Right lobe of liver (tissue), 4 donors: ENCODE measurements around the gene ABCB6.

Source experiments
- CTCF ChIP-seq, 4 donors: fragments of 200-600 bp in 3 of 4; fragments of 450-650 bp in 1 of 4; IDR thresholded peaks; one replicate each; pipeline versions ENCODE4 v1.5.1 to v1.8.0; 2016 to 2022; ENCODE audit warnings: antibody characterized with exemption in 4 of 4, mild to moderate bottlenecking in 2 of 4
- POLR2A ChIP-seq: fragments of 450-650 bp; IDR thresholded peaks from one replicate; pipeline ENCODE4 v1.6.1; 2017; ENCODE audit warnings: antibody characterized with exemption, mild to moderate bottlenecking
- donor health status: DM: no; HTN: no; CAD: no.
- donor health status: DM: no; HTN: no; CAD: no.
- donor health status: DM: no; HTN: yes; CAD: no.

GRCh38 chr2:219253753-219254589 lies 35.2 kb upstream of the ABCB6 start, which contains the start of gene TUBA4A:
- TF ChIP-seq CTCF (IDR thresholded peaks at IDR 0.05) (peak in 1 of 4 donors; percentile 29), POLR2A (peak; percentile 99)
